Epithelial cell of esophagus (primary cell): ENCODE data around the gene LIPM.

Source experiments
- DNase-seq: peaks from one replicate; pipeline ENCODE4 v3.0.0; 2010; ENCODE audit warnings: low read depth
- H3K4me3 ChIP-seq: 2 replicates; pipeline ENCODE4 v1.5.1; 2011; ENCODE audit warnings: mild to moderate bottlenecking, low read length, control low read depth
- CTCF ChIP-seq: IDR thresholded peaks from 2 replicates; pipeline ENCODE4 v1.5.1; 2011; ENCODE audit warnings: low read depth, mild to moderate bottlenecking, low read length, control low read depth, inconsistent platforms; ENCODE audit not compliant: insufficient read depth; ENCODE audit errors: missing control alignments

The LIPM gene

GRCh38 chr10:88858491-88858890, 56.0 kb downstream of the LIPM start:
- peak; percentile 93 for DNase-seq
- TF ChIP-seq CTCF, result no peak
- no peak overlapping the region for H3K4me3 ChIP-seq

GRCh38 chr10:88861036-88861435, 58.5 kb downstream of the LIPM start:
- no peak overlapping the region for H3K4me3 ChIP-seq
- no peak for DNase-seq
- TF ChIP-seq CTCF, result no peak

GRCh38 chr10:88865281-88865876, 62.8 kb downstream of the LIPM start:
- H3K4me3 ChIP-seq, result no peak overlapping the region
- peak; percentile 63 for DNase-seq
- peak; percentile 56 for TF ChIP-seq CTCF

GRCh38 chr10:88866454-88866853, 63.9 kb downstream of the LIPM start:
- no peak for TF ChIP-seq CTCF
- peak; percentile 84 for DNase-seq
- H3K4me3 ChIP-seq, result no peak overlapping the region

- TF ChIP-seq CTCF, result no peak
- no peak overlapping the region for H3K4me3 ChIP-seq
- DNase-seq, result no peak
Observed at GRCh38 chr10:88870089-88870488, 67.6 kb downstream of the LIPM start.
